Activated naive CD4-positive, alpha-beta T cell treated with anti-CD3 and anti-CD28 coated beads, Interleukin-2, amount 10 ng/mL, durations not matched to agents 7 days and 5 days (primary cell): ENCODE measurements around the gene KCNMA1.

ENCODE experiments used
- CTCF ChIA-PET: fragments of 350-600 bp; sonication (Branson Sonifier 250); formaldehyde crosslinking; loops from one replicate; lab custom pipeline; 2021; ENCODE audit warnings: antibody characterized with exemption; lab: Charles Lee
- DNase-seq: peaks from one replicate; pipeline ENCODE4 v3.0.0-alpha.2; 2020
- H3K27ac Mint-ChIP-seq: one replicate; pipeline ENCODE4 v1.8.0; 2021; ENCODE audit warnings: mild to moderate bottlenecking, moderate library complexity, mixed read lengths
- H3K27me3 Mint-ChIP-seq: one replicate; pipeline ENCODE4 v1.8.0; 2021; ENCODE audit warnings: mild to moderate bottlenecking, mixed read lengths
- H3K36me3 Mint-ChIP-seq: one replicate; pipeline ENCODE4 v1.8.0; 2021; ENCODE audit warnings: mixed read lengths
- H3K4me1 Mint-ChIP-seq: one replicate; pipeline ENCODE4 v1.8.0; 2021; ENCODE audit warnings: mixed read lengths
- H3K4me3 Mint-ChIP-seq: one replicate; pipeline ENCODE4 v1.8.0; 2021; ENCODE audit warnings: mild to moderate bottlenecking, moderate library complexity, mixed read lengths
- H3K9me3 Mint-ChIP-seq: one replicate; pipeline ENCODE4 v1.8.0; 2021; ENCODE audit warnings: mixed read lengths

Gene KCNMA1

DNA sequence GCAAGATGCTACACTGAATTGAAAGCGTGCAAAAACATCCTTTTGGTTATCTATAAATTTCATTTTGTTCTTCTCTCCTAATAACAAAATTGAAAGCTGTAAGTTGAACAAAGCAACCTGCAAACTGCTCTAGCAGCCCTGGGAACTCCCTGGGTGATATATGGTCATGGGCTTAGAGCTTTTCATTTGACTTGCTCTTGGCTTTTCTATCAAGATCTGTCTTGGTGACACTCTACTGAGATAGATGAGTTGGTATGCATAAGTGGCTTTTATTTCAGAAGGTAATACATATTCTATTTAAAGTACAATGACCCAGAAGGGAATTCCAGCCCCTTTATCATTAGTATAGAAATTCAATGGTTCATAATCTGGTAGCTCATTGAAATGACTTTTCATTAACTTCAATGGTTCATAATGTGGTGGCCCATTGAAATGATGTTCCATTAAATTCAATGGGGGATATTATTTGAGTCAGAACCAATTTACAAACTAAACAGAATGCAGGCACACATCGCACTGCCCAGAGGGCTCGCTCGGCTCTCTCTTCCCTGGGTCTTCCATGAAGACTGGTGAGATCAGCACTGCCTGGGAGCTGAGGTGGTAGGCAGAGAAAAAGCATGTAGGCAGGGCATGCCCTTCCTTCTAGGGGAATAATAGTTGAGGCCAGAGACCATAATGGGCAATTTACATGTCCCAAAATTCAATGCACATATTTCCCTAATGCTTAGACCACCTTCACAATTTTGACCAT, 10.1 kb upstream of the KCNMA1 start:
- Mint-ChIP-seq H3K9me3 (no peaks in the 10 kb centered on the region), H3K27ac (no peak overlapping the region), H3K27me3 (peaks cover 5% of the 10 kb centered on the region), H3K36me3 (no peaks in the 10 kb centered on the region), H3K4me3 (no peak overlapping the region), H3K4me1 (no peaks in the 10 kb centered on the region)
- no peak for DNase-seq
- CTCF ChIA-PET = interaction anchor here (1.0 to 7.3 kb wide), 3 partner anchors 474 to 481 kb away, joined by 3 to 70 read pairs (median 4); no protein-coding TSS in a partner anchor

DNA sequence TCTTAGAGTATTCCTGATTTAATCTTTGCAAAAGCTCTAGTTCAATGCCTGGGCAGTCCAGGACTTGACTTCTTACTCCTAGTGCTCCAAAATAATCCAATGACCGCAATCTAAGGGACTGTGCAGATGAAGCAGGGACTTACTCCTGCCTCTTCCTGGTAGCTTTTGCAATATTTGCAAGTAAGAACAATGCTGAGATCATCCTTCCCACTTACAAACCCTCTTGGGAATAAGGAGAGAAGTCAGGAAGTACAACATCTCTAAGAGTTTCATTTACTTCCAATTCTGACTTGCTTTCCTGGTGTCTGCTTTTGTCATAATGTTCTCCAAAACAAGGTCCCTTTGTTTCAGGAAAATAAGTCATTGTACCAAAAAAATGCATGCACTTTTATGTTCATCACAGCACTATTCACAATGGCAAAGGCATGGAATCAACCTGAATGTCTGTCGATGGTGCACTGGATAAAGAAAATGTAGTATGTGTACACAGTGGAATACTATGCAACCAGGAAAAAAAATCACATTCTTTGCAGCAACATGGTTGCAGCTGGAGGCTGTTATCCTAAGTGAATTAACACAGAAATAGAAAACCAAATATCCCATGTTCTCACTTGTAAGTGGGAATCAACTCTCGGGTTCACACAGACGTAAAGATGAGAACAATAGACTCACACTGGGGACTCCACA, 7.1 kb upstream of the KCNMA1 start:
- Mint-ChIP-seq H3K27ac (no peak overlapping the region), H3K27me3 (peaks cover 23% of the 10 kb centered on the region), H3K4me1 (no peaks in the 10 kb centered on the region), H3K4me3 (no peak overlapping the region), H3K9me3 (no peaks in the 10 kb centered on the region), H3K36me3 (no peaks in the 10 kb centered on the region)
- no peak for DNase-seq
- CTCF ChIA-PET = interaction anchor here (0.5 to 7.3 kb wide), 7 partner anchors 12 to 478 kb away, joined by 3 to 83 read pairs (median 3); no protein-coding TSS in a partner anchor

DNA sequence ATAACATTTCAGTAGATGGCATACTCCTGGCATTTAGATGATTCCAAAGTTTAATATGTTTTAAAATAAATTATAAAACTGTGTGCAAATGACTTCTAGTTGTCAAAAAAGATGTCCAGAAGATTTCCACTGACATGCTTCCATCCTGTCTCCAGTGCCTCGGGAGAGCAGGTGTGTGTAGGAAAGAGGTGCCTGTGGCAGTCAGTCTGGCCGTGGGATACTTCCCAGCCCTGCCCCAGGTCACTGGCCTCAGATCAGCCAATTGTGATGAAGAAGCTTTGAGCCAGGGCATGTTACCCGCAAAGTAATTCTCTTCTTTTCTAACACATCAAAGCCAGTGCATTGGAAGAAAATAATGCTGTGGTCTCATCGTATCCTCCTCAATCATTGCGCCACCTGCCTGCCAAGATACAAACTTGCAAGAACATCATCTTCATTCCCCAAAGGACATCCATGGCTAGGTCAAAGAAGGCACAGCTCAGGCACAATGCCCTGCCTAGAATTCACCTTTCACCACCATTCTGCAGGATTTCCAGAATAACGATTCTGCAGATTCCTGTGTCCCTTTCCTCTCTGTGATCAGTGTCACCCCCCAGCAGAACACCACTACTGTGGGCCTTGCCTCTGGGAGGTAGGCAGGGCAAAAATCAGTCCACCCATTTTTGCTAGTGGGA, 6.3 kb upstream of the KCNMA1 start:
- peak; percentile 34 for DNase-seq
- Mint-ChIP-seq H3K4me1 (no peaks in the 10 kb centered on the region), H3K27me3 (peaks cover 30% of the 10 kb centered on the region), H3K27ac (no peak overlapping the region), H3K36me3 (no peaks in the 10 kb centered on the region), H3K9me3 (no peaks in the 10 kb centered on the region), H3K4me3 (no peak overlapping the region)
- CTCF ChIA-PET = interaction anchor here (0.6 to 7.3 kb wide), 10 partner anchors 13 to 477 kb away, joined by 3 to 83 read pairs (median 3); no protein-coding TSS in a partner anchor

DNA sequence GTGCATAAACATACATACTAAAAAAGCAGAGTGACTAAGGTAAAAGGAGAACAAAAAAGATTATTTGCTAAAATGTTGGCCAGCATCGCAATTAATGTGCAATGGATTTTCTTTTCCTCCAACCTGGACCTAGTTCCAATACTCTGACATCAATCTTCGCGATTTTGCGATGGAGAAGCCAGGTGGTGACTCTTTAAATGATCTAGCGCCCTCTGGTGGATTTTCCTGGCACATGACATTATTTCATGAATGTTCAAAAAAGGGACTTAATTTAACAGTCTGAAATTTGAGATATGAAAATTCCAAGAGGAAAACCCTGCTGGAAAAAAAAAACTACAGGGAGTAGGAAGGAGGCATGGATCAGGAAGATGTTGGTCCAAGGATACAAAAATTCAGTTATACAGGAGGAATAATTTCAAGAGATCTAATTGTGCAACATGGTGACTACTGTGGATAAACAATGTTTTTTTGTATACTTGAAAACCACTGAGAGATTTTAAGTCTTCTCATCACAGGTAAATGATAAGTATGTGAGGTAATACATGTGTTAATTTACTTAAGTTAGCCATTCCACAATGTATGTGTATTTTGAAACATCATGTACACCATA, 4.3 kb upstream of the KCNMA1 start:
- Mint-ChIP-seq H3K36me3 (no peaks in the 10 kb centered on the region), H3K9me3 (no peaks in the 10 kb centered on the region), H3K4me1 (peaks cover 2% of the 10 kb centered on the region), H3K4me3 (no peak overlapping the region), H3K27me3 (peaks cover 48% of the 10 kb centered on the region), H3K27ac (no peak overlapping the region)
- CTCF ChIA-PET = interaction anchor here (0.6 to 7.3 kb wide), 10 partner anchors 10 to 482 kb away, joined by 3 to 83 read pairs (median 3); no protein-coding TSS in a partner anchor
- peak; percentile 62 for DNase-seq

DNA sequence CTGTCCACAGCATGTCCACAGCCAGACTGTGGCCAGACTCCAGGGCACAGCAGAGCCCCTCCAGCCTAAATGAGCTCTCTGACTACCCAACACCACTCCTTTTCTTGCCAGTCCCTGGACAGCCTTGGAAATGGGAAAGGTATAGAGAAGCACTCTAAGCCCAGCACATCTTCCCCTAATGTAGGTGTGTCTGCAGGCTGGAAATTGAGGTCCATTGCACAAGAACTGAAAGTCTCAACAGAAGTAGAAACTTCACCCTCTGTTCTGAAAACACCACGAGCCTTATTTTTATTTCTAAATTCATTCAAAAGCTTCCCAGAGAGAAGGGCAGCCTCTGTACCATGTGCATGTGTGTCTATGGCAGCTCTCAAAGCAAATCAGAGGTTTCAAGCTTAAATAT, 3.7 kb upstream of the KCNMA1 start:
- Mint-ChIP-seq H3K27me3 (peaks cover 53% of the 10 kb centered on the region), H3K4me3 (no peak overlapping the region), H3K4me1 (peaks cover 2% of the 10 kb centered on the region), H3K27ac (no peak overlapping the region), H3K9me3 (no peaks in the 10 kb centered on the region), H3K36me3 (no peaks in the 10 kb centered on the region)
- CTCF ChIA-PET = interaction anchor here (0.6 to 7.3 kb wide), 7 partner anchors 22 to 479 kb away, joined by 3 to 83 read pairs (median 3); no protein-coding TSS in a partner anchor
- DNase-seq = no peak

DNA sequence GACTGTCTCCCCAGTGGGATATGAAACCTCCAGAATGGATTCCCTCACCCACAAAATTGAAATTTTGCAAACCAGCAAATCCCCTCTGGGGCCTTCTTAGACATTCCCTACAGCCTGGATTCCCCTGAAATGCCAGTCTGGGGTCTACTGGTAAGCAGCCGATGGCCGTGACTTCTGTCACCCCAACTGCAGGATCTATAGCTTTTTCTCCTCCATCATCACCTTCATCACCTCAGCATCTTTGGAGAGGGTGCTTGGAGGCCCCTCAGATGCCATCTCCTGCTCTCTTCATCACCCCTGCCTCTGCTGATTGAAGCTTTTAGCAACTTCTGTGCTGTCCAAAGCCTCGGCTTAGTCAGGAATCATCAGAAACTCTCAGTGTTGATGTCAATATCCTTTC, 2.6 kb upstream of the KCNMA1 start:
- H3K9me3 Mint-ChIP-seq = no peaks in the 10 kb centered on the region
- peaks cover 2% of the 10 kb centered on the region for H3K4me1 Mint-ChIP-seq
- H3K4me3 Mint-ChIP-seq = no peak overlapping the region
- H3K27me3 Mint-ChIP-seq = peaks cover 65% of the 10 kb centered on the region
- CTCF ChIA-PET = interaction anchor here (7.0 kb wide), 1 partner anchor 465 kb away, joined by 83 read pairs; no protein-coding TSS in a partner anchor
- H3K27ac Mint-ChIP-seq = no peak overlapping the region
- H3K36me3 Mint-ChIP-seq = no peaks in the 10 kb centered on the region
- DNase-seq = no peak

DNA sequence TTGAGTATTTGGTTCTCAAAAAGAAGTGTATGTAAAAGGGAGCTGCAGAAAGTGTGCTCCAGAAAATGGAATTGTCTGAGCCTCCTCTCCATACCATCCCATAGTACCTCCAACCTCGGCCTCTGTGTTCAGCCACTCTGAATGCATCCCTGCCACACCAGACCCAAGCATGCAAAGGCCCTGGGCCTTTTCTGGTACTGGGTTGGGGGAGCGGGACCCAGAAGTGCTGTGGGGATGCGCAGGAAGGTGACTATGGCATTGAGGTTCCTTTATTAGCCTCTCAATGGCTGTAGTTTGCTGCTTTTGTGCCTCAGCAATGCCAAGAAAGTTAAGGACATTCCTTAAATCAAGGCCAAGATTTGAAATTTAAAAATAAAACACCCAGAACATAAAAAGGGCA, 2.1 kb upstream of the KCNMA1 start:
- Mint-ChIP-seq H3K9me3 (no peaks in the 10 kb centered on the region), H3K27ac (no peak overlapping the region), H3K4me1 (peaks cover 2% of the 10 kb centered on the region), H3K36me3 (no peaks in the 10 kb centered on the region), H3K4me3 (no peak overlapping the region), H3K27me3 (peaks cover 69% of the 10 kb centered on the region)
- CTCF ChIA-PET = interaction anchor here (7.0 kb wide), 1 partner anchor 464 kb away, joined by 83 read pairs; no protein-coding TSS in a partner anchor
- no peak for DNase-seq

DNA sequence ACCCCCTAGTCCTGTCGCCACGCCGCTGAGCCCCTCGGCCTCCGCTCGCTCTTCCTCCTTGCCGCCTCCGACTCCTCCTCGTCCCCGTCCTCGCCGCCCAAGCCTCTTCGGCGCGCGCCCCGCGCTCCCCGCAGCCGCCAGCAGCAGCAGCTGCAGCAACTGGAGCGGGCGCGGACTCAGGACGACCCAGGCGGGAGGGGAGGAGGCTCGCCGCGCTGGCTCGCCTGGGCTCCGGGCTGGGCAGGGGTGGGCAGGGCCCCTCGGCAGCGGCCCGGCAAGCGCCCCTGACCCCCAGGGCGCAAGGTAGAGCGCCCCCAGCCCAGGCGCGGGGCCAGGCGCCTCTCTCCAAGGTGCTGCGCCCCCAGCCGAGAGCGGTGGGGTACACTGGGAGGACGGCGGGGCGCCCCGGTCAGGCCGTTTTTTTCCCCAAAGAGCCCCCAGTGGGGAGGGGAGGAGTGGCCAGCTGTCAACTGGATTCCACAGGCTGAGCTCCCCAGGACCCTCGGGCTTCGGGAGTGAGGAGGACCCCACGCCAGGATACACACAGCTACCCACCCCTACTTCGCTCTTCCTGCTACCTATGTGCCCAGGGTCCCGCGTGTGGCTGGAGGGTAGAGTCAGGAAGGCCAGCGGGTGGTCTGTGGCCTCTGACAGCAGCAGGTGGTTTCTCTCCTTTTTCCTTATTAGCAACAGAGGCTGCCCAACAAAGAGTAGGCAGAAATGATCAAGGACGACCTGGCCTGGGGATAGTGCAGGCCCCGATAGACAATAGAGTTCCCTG, 903 bp upstream of the KCNMA1 start:
- Mint-ChIP-seq H3K4me3 (no peak overlapping the region), H3K36me3 (no peaks in the 10 kb centered on the region), H3K9me3 (no peaks in the 10 kb centered on the region), H3K27me3 (peaks cover 77% of the 10 kb centered on the region), H3K27ac (peak overlapping the region; percentile 49), H3K4me1 (peaks cover 2% of the 10 kb centered on the region)
- no peak for DNase-seq
- CTCF ChIA-PET = no interaction called here

DNA sequence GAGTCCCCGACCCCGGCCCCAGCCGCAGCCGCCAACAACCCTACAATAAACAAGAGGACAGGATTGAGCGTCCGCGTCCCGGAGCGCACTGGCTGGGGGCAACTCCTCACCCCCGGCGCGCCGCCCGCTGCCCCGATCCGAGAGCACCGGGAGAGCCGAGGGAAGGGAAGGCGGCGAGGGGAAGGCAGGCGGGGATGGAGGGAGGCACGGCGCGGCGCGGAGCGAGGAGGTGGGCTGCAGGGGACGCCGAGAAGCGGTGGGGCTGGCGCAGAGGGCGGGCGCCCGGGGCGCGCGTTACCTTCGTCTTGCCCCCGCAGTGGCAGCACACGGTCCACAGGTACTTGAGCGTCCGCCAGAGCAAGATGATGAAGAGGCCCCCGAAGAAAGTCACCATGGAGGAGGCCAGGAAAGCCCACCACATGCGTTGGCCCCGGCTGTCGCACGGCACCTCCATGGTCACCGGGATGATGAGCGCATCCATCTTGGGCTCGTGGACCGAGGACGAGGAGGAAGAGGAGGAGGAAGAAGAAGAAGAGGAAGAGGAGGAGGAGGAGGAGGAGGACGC, 559 bp downstream of the KCNMA1 start:
- no peaks in the 10 kb centered on the region for H3K36me3 Mint-ChIP-seq
- no peak for DNase-seq
- H3K9me3 Mint-ChIP-seq = no peaks in the 10 kb centered on the region
- peaks cover 2% of the 10 kb centered on the region for H3K4me1 Mint-ChIP-seq
- no peak overlapping the region for H3K27ac Mint-ChIP-seq
- CTCF ChIA-PET = interaction anchor here (0.7 to 1.1 kb wide), 2 partner anchors 56 to 464 kb away, joined by 3 read pairs; no protein-coding TSS in a partner anchor
- peak overlapping the region; percentile 51 for H3K4me3 Mint-ChIP-seq
- peaks cover 82% of the 10 kb centered on the region for H3K27me3 Mint-ChIP-seq

DNA sequence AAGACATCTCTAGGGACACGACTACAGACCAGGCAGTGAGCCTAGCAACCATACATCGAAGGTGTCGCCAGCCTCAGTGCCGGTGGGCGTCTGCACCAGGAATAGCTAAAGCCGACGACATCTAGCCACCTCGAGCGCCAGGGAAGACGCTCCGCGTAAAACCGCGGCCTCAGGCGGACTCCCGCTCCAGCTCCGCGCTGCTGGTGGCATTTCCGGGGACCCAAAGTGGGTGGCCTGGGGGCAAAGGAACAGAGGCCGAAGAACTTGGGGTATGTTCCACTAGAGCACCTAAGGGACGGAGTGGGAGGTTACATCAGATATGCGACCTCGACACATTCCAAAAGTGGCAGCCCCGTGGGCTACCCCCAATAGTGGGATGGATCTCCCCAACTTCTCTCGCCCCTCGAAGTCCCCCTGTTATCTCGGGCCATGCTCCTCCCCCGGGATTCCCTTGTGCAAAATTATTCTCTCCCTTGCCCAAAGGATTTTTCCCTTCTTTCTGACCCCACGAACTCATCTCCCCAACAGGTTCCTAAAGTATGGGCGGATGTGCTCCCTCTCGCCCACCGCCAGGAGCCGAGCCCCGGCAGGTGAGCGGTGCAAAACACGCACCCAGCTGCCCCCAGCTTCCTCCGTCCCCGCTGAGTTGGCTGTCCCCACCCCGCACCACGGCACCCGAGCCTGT, 1.2 kb downstream of the KCNMA1 start:
- CTCF ChIA-PET = interaction anchor here (0.6 to 1.1 kb wide), 2 partner anchors 200 to 463 kb away, joined by 3 to 4 read pairs; no protein-coding TSS in a partner anchor
- Mint-ChIP-seq H3K27me3 (peaks cover 76% of the 10 kb centered on the region), H3K4me3 (no peak overlapping the region), H3K36me3 (no peaks in the 10 kb centered on the region), H3K4me1 (peaks cover 2% of the 10 kb centered on the region), H3K27ac (no peak overlapping the region), H3K9me3 (no peaks in the 10 kb centered on the region)
- no peak for DNase-seq

DNA sequence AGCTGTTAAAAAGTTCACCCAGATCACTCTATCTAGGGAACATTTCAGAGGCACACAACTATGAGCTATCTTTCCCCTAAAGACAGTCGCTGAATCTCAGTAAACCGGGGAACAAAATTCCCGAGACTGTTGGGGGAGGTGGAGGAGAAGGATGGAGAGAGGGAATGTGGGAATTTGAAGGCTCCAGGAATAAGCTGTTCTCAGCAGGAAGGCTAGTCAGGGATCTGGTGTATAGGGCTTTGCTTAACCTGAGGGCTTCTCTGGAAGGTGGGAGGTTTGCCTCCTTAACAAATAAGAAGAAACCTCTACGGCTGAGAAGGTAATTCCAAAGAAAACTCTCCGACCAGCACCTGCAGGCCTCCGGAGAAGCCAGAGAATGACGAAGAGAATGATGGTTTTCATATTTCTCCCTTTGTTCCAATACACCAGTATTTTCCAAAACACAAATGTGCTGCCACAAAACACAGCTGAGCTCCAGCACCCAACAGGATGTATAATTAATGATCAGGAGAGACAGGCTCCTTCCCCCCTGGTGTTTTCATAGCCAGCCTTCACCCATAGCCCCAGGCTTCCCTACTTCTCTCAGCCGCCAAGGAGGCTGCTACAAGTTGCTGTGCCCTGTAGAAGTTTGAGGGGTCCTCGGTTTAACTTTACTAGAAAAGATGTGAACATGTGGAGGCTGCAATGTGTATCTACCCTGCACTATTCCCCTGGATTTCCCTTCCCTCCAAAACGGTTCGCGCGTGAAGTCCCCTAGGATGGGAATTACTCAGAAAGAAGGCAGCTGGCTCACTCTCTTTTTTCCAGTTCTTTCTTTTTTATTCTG, 2.0 kb downstream of the KCNMA1 start:
- Mint-ChIP-seq H3K9me3 (no peaks in the 10 kb centered on the region), H3K4me1 (peaks cover 2% of the 10 kb centered on the region), H3K36me3 (no peaks in the 10 kb centered on the region), H3K27me3 (peaks cover 68% of the 10 kb centered on the region), H3K27ac (no peak overlapping the region), H3K4me3 (no peak overlapping the region)
- DNase-seq = no peak
- CTCF ChIA-PET = interaction anchor here (0.6 to 1.1 kb wide), 3 partner anchors 201 to 463 kb away, joined by 3 to 4 read pairs (median 3); no protein-coding TSS in a partner anchor

DNA sequence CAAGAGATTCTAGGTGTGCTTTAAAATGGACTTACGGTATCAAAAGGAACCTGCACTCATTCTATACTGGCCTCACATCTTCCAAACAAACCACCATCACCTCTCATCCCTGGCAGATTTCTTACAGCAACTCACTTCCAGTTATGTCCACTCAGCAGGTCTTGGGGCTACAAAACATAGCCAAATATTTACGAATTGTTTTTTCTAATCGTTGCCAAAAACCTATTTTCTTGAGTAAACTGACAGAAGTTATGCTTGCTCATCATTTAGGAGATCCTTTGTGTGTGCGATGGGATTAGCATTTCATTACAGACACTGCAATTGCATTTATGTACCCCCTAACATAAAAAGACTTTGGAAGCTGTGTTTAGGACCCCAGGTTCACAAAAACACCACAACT, 2.7 kb downstream of the KCNMA1 start:
- CTCF ChIA-PET = interaction anchor here (1.1 kb wide), 1 partner anchor 461 kb away, joined by 3 read pairs; no protein-coding TSS in a partner anchor
- H3K27me3 Mint-ChIP-seq = peaks cover 62% of the 10 kb centered on the region

More for the DNA sequence above, 2.7 kb downstream of the KCNMA1 start:
- Mint-ChIP-seq H3K9me3 (no peaks in the 10 kb centered on the region), H3K4me1 (peaks cover 2% of the 10 kb centered on the region), H3K4me3 (no peak overlapping the region), H3K36me3 (no peaks in the 10 kb centered on the region), H3K27ac (no peak overlapping the region)
- no peak for DNase-seq
